Astrocyte (in vitro differentiated cells and primary cell): ENCODE data around the gene NPDC1. TPM values are rescaled to one million over a fixed set of nuclear protein-coding genes. Genes with fewer than 3 reads are reported as not detected.

ENCODE experiments used
- DNase-seq: peaks from one replicate; pipeline ENCODE4 v3.0.0-alpha.2; 2010; ENCODE audit warnings: low read depth
- FAIRE-seq: peaks from 2 replicates; lab custom pipeline; 2011; peaks lifted over from hg19 to GRCh38; lab: Jason Lieb, UNC
- H2AFZ ChIP-seq: 2 replicates; pipeline ENCODE4 v1.6.0; 2012; ENCODE audit warnings: low read depth, low read length, inconsistent platforms
- H3K27ac ChIP-seq: 2 replicates; pipeline ENCODE4 v1.5.1; 2011; ENCODE audit warnings: low read depth, low read length, inconsistent platforms
- H3K27me3 ChIP-seq: 2 replicates; pipeline ENCODE4 v1.6.0; 2011; ENCODE audit warnings: low read length, inconsistent platforms; ENCODE audit not compliant: insufficient read depth
- H3K36me3 ChIP-seq: 2 replicates; pipeline ENCODE4 v1.5.1; 2011; ENCODE audit warnings: low read length, inconsistent platforms; ENCODE audit not compliant: insufficient read depth
- H3K4me1 ChIP-seq: 2 replicates; pipeline ENCODE4 v1.5.1; 2011; ENCODE audit warnings: low read length, inconsistent platforms; ENCODE audit not compliant: insufficient read depth
- H3K4me2 ChIP-seq: 2 replicates; pipeline ENCODE4 v1.6.0; 2012; ENCODE audit warnings: low read length, inconsistent platforms
- H3K4me3 ChIP-seq: 2 replicates; pipeline ENCODE4 v1.5.1; 2011; ENCODE audit warnings: low read depth, mild to moderate bottlenecking, low read length, inconsistent platforms; ENCODE audit not compliant: insufficient read depth
- H3K79me2 ChIP-seq: 2 replicates; pipeline ENCODE4 v1.6.0; 2012; ENCODE audit warnings: mild to moderate bottlenecking, low read length, inconsistent platforms; ENCODE audit not compliant: insufficient read depth
- H3K9ac ChIP-seq: 2 replicates; pipeline ENCODE4 v1.6.0; 2012; ENCODE audit warnings: mild to moderate bottlenecking, low read length, inconsistent platforms
- H3K9me3 ChIP-seq: 2 replicates; pipeline ENCODE4 v1.5.1; 2012; ENCODE audit warnings: low read depth, mild to moderate bottlenecking, low read length, inconsistent platforms; ENCODE audit not compliant: insufficient read depth
- H4K20me1 ChIP-seq: 2 replicates; pipeline ENCODE4 v1.6.0; 2012; ENCODE audit warnings: low read length, inconsistent platforms; ENCODE audit not compliant: insufficient read depth
- H3K27ac Mint-ChIP-seq: one replicate; pipeline ENCODE4 v1.8.0; 2021; ENCODE audit warnings: mild to moderate bottlenecking, mixed read lengths; ENCODE audit not compliant: unreplicated experiment
- H3K27me3 Mint-ChIP-seq: one replicate; pipeline ENCODE4 v1.8.0; 2021; ENCODE audit warnings: low read depth, mixed read lengths; ENCODE audit not compliant: unreplicated experiment
- H3K36me3 Mint-ChIP-seq: one replicate; pipeline ENCODE4 v1.8.0; 2021; ENCODE audit warnings: low read depth, mixed read lengths; ENCODE audit not compliant: unreplicated experiment
- H3K4me1 Mint-ChIP-seq: one replicate; pipeline ENCODE4 v1.8.0; 2021; ENCODE audit warnings: low read depth, mixed read lengths; ENCODE audit not compliant: unreplicated experiment
- H3K4me3 Mint-ChIP-seq: one replicate; pipeline ENCODE4 v1.8.0; 2021; ENCODE audit warnings: mild to moderate bottlenecking, moderate library complexity, mixed read lengths; ENCODE audit not compliant: unreplicated experiment
- H3K9me3 Mint-ChIP-seq: one replicate; pipeline ENCODE4 v1.8.0; 2021; ENCODE audit warnings: mild to moderate bottlenecking, mixed read lengths; ENCODE audit not compliant: unreplicated experiment
- EZH2 ChIP-seq: IDR thresholded peaks from 2 replicates; pipeline ENCODE4 v1.6.1; 2012; ENCODE audit warnings: mild to moderate bottlenecking, low read length, inconsistent platforms; ENCODE audit not compliant: insufficient read depth
- total RNA-seq: library from RNA; stranded (reverse); gene quantifications from 2 replicates; pipeline ENCODE4 v1.2.1, GENCODE V29; 2021
- TF ChIP-seq, protein P1 (sequence below): IDR thresholded peaks from 2 replicates; pipeline ENCODE4 v1.5.1; 2011; ENCODE audit warnings: low read depth, mild to moderate bottlenecking, inconsistent platforms, low read length, moderate library complexity; ENCODE audit not compliant: insufficient read depth

NPDC1 gene
- total RNA-seq, 1 donor from 2014 or later: 66.8 TPM

DNA sequence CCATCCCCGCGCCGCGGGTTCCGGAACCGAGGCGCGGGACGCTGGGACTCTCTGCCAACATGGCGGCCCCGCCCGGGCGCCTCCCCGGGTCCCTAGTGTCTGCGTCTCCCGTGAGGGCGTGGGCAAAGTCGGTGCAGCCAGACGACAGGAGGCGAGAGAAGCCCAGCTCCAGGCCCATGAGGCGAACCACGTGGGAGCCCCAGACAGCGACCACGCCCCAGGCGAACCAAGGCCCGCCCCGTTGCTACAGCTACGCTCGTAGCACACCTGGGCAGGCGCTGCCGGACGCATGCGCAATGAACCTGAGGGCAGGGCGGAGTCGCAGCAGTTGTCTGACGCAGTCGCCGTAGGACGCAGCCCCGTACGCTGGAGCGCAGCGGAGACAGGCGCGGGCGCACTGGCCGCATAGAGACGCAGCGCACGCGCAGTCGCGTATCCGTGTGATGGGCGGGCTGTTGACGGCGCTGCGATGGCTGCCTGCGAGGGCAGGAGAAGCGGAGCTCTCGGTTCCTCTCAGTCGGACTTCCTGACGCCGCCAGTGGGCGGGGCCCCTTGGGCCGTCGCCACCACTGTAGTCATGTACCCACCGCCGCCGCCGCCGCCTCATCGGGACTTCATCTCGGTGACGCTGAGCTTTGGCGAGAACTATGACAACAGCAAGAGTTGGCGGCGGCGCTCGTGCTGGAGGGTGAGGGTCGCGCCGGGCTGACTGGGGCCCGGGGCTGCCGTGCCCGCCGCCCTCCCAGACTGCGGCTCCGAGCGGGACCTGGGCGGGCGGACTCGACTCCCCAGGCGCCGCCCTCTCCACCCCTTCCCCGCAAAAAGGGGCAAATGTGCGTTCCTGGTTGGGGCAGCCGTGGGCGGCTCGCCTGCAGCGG lies 40.8 kb upstream of the NPDC1 start, which contains the start of gene MAN1B1:
TSS of gene MAN1B1 (plus strand) at position 455 of the 878 bp plus-strand sequence. CDS start at position 470, 15 bp downstream.
- Histone ChIP-seq H3K4me3 (peak within 1 kb of the TSS; percentile 78), H2AFZ (peak within 1 kb of the TSS; percentile 86), H3K9ac (peak within 1 kb of the TSS; percentile 88), H3K27ac (peak within 1 kb of the TSS; percentile 84), H3K9me3 (no peaks in the 10 kb centered on the region), H3K4me2 (peak within 1 kb of the TSS; percentile 98), H3K36me3 (peaks cover 3% of the 10 kb centered on the region), H3K27me3 (no peaks in the 10 kb centered on the region), H4K20me1 (peaks cover 25% of the 10 kb centered on the region), H3K4me1 (peaks cover 39% of the 10 kb centered on the region), H3K79me2 (peaks cover 25% of the 10 kb centered on the region)
- H3K27ac Mint-ChIP-seq: peak within 1 kb of the TSS; percentile 87
- DNase-seq (peak; percentile 95), FAIRE-seq (peak; percentile 69)
- no peak for TF ChIP-seq EZH2
- TF ChIP-seq, protein P1, sequence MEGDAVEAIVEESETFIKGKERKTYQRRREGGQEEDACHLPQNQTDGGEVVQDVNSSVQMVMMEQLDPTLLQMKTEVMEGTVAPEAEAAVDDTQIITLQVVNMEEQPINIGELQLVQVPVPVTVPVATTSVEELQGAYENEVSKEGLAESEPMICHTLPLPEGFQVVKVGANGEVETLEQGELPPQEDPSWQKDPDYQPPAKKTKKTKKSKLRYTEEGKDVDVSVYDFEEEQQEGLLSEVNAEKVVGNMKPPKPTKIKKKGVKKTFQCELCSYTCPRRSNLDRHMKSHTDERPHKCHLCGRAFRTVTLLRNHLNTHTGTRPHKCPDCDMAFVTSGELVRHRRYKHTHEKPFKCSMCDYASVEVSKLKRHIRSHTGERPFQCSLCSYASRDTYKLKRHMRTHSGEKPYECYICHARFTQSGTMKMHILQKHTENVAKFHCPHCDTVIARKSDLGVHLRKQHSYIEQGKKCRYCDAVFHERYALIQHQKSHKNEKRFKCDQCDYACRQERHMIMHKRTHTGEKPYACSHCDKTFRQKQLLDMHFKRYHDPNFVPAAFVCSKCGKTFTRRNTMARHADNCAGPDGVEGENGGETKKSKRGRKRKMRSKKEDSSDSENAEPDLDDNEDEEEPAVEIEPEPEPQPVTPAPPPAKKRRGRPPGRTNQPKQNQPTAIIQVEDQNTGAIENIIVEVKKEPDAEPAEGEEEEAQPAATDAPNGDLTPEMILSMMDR: no peak
- peaks cover 34% of the 10 kb centered on the region for H3K4me1 Mint-ChIP-seq
- no peaks in the 10 kb centered on the region for H3K27me3 Mint-ChIP-seq
- H3K4me3 Mint-ChIP-seq: peak within 1 kb of the TSS; percentile 90
- H3K9me3 Mint-ChIP-seq: no peaks in the 10 kb centered on the region
- H3K36me3 Mint-ChIP-seq: peaks cover 14% of the 10 kb centered on the region

DNA sequence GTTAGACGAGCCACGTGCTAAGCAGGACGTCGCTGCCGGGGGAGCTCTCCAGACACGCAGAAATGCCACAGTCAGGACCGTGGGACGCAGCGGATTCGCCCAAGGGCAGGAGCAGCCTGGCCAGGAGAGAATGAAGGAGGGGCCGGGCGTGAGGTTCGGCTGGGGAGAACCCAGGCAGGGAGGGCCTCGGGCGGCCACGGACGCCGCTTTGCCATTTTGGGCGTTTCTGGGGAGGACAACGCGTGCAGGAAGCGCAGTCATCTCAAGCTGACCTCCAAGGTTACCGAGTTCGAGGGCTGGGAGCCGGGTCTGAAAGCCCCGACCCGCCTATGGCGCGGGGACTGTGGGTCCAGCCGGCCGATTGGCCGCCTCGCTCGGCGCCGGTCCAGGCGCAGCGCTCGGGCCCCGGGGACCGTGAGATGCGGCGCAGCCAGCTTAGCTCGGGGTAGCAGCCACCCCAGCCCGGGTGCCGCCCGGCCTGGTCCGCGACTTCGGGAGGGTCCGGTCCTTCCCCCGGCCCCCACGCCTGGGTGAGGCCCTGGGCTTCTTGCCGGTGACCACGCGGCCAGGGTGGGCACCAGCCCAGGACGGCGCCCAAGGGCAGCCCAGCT lies 40.0 kb upstream of the NPDC1 start:
- H2AFZ ChIP-seq: peak overlapping the region; percentile 71
- peak overlapping the region; percentile 78 for H3K4me3 ChIP-seq
- H3K9me3 ChIP-seq: no peaks in the 10 kb centered on the region
- Mint-ChIP-seq H3K9me3 (no peaks in the 10 kb centered on the region), H3K36me3 (peaks cover 14% of the 10 kb centered on the region), H3K27me3 (no peaks in the 10 kb centered on the region), H3K4me1 (peaks cover 34% of the 10 kb centered on the region), H3K4me3 (peak overlapping the region; percentile 81), H3K27ac (peak overlapping the region; percentile 87)
- H4K20me1 ChIP-seq: peaks cover 22% of the 10 kb centered on the region
- peaks cover 39% of the 10 kb centered on the region for H3K4me1 ChIP-seq
- peaks cover 25% of the 10 kb centered on the region for H3K79me2 ChIP-seq
- FAIRE-seq (no peak), DNase-seq (no peak)
- peak overlapping the region; percentile 98 for H3K4me2 ChIP-seq
- H3K9ac ChIP-seq: peak overlapping the region; percentile 88
- no peaks in the 10 kb centered on the region for H3K27me3 ChIP-seq
- TF ChIP-seq, protein P1: no peak
- TF ChIP-seq EZH2: no peak
- peaks cover 6% of the 10 kb centered on the region for H3K36me3 ChIP-seq
- peak overlapping the region; percentile 84 for H3K27ac ChIP-seq
